BLaER1 treated with 17β-estradiol and CSF1 and Interleukin-3, amounts not matched to agents 10 nM and 100 nM (cell line): ENCODE data around the gene HLA-DMB.

Experiments
- H3K27ac ChIP-seq, 11 experiments: shearing (Covaris generic); formaldehyde crosslinking; 2 replicates each; pipeline ENCODE4 v1.8.1; 2022
- H3K27me3 ChIP-seq, 11 experiments: shearing (Covaris generic); formaldehyde crosslinking; 2 replicates each; pipeline ENCODE4 v1.8.1; 2022
- H3K36me3 ChIP-seq, 11 experiments: shearing (Covaris generic); formaldehyde crosslinking; 2 replicates each; pipeline ENCODE4 v1.8.1; 2022
- H3K4me1 ChIP-seq, 10 experiments: shearing (Covaris generic); formaldehyde crosslinking; 2 replicates each; pipeline ENCODE4 v1.8.1; 2022
- H3K4me2 ChIP-seq, 11 experiments: shearing (Covaris generic); formaldehyde crosslinking; 2 replicates each; pipeline ENCODE4 v1.8.1; 2022
- H3K4me3 ChIP-seq, 10 experiments: shearing (Covaris generic); formaldehyde crosslinking; 2 replicates each; pipeline ENCODE4 v1.8.1; 2022
- H3K9ac ChIP-seq, 11 experiments: shearing (Covaris generic); formaldehyde crosslinking; 2 replicates each; pipeline ENCODE4 v1.8.1; 2022
- H3K9me3 ChIP-seq, 11 experiments: shearing (Covaris generic); formaldehyde crosslinking; replicated peaks in 1 of 11; 2 replicates each; pipeline ENCODE4 v1.8.1; 2022
- H4K20me1 ChIP-seq, 11 experiments: shearing (Covaris generic); formaldehyde crosslinking; 2 replicates each; pipeline ENCODE4 v1.8.1; 2022
- Cebpa-rat ChIP-seq, 11 experiments: shearing (Covaris generic); IDR thresholded peaks; 2 replicates each; pipeline ENCODE4 v1.8.1; 2022

HLA-DMB gene

GRCh38 chr6:32894085-32895005, 46.5 kb downstream of the HLA-DMB start:
- H4K20me1 ChIP-seq, result peaks cover 0 to 20% (median 0%) of the 10 kb centered on the region in 11 experiments; a peak in 4 of 22 replicates
- H3K27ac ChIP-seq, result peak overlapping the region; percentile 73 to 88 (median 82)
- TF ChIP-seq Cebpa-rat (IDR thresholded peaks at IDR 0.05), result no peak
- H3K4me3 ChIP-seq, result peak overlapping the region; percentile 71 to 96 (median 84)
- peak overlapping the region; percentile 78 to 88 (median 86) for H3K9ac ChIP-seq
- peaks cover 0 to 3% (median 0%) of the 10 kb centered on the region in 11 experiments; a peak in 1 of 22 replicates for H3K36me3 ChIP-seq
- peaks cover 36 to 47% (median 43%) of the 10 kb centered on the region in 10 experiments for H3K4me1 ChIP-seq
- H3K27me3 ChIP-seq, result no peaks in the 10 kb centered on the region
- peak overlapping the region; percentile 76 to 99 (median 95) for H3K4me2 ChIP-seq
- H3K9me3 ChIP-seq, result no peaks in the 10 kb centered on the region

GRCh38 chr6:32890831-32891230, 50.0 kb downstream of the HLA-DMB start:
- H3K4me1 ChIP-seq, result peaks cover 14 to 24% (median 20%) of the 10 kb centered on the region in 10 experiments
- TF ChIP-seq Cebpa-rat (IDR thresholded peaks at IDR 0.05), result no peak
- H4K20me1 ChIP-seq, result peaks cover 0 to 8% (median 0%) of the 10 kb centered on the region in 11 experiments; a peak in 2 of 22 replicates
- no peaks in the 10 kb centered on the region for H3K27me3 ChIP-seq
- no peaks in the 10 kb centered on the region for H3K9me3 ChIP-seq
- H3K27ac ChIP-seq, result no peak overlapping the region
- no peak overlapping the region for H3K9ac ChIP-seq
- no peaks in the 10 kb centered on the region for H3K36me3 ChIP-seq
- H3K4me2 ChIP-seq, result peak overlapping the region in 3 of 11 experiments; percentile 1 to 37 (median 6); a peak in 4 of 22 replicates
- H3K4me3 ChIP-seq, result no peak overlapping the region

GRCh38 chr6:32889533-32889932, 51.3 kb downstream of the HLA-DMB start:
- H3K9me3 ChIP-seq, result no peaks in the 10 kb centered on the region
- no peaks in the 10 kb centered on the region for H3K36me3 ChIP-seq
- peaks cover 7 to 16% (median 13%) of the 10 kb centered on the region in 10 experiments; a peak in 19 of 20 replicates for H3K4me1 ChIP-seq
- H3K9ac ChIP-seq, result no peak overlapping the region
- no peak overlapping the region for H3K4me2 ChIP-seq
- TF ChIP-seq Cebpa-rat (IDR thresholded peaks at IDR 0.05), result no peak
- no peak overlapping the region for H3K4me3 ChIP-seq
- H3K27me3 ChIP-seq, result no peaks in the 10 kb centered on the region
- H3K27ac ChIP-seq, result no peak overlapping the region
- no peaks in the 10 kb centered on the region for H4K20me1 ChIP-seq

GRCh38 chr6:32888576-32888975, 52.3 kb downstream of the HLA-DMB start:
- Histone ChIP-seq H3K27me3 (no peaks in the 10 kb centered on the region), H3K9ac (no peak overlapping the region), H3K4me2 (no peak overlapping the region), H4K20me1 (no peaks in the 10 kb centered on the region), H3K27ac (no peak overlapping the region), H3K4me3 (no peak overlapping the region), H3K36me3 (no peaks in the 10 kb centered on the region), H3K9me3 (no peaks in the 10 kb centered on the region), H3K4me1 (peaks cover 12 to 23% (median 19%) of the 10 kb centered on the region in 10 experiments)
- no peak for TF ChIP-seq Cebpa-rat (IDR thresholded peaks at IDR 0.05)

GRCh38 chr6:32887616-32888015, 53.2 kb downstream of the HLA-DMB start:
- peaks cover 16 to 29% (median 23%) of the 10 kb centered on the region in 10 experiments for H3K4me1 ChIP-seq
- H3K27ac ChIP-seq, result no peak overlapping the region
- H4K20me1 ChIP-seq, result no peaks in the 10 kb centered on the region
- no peak overlapping the region for H3K4me2 ChIP-seq
- TF ChIP-seq Cebpa-rat (IDR thresholded peaks at IDR 0.05), result no peak
- H3K9me3 ChIP-seq, result no peaks in the 10 kb centered on the region
- no peaks in the 10 kb centered on the region for H3K27me3 ChIP-seq
- H3K4me3 ChIP-seq, result no peak overlapping the region
- H3K9ac ChIP-seq, result no peak overlapping the region
- no peaks in the 10 kb centered on the region for H3K36me3 ChIP-seq

- Histone ChIP-seq H3K27me3 (no peaks in the 10 kb centered on the region), H3K4me1 (peaks cover 16 to 35% (median 23%) of the 10 kb centered on the region in 10 experiments), H3K4me2 (no peak overlapping the region), H3K9ac (no peak overlapping the region), H3K4me3 (no peak overlapping the region), H3K9me3 (no peaks in the 10 kb centered on the region), H4K20me1 (no peaks in the 10 kb centered on the region), H3K36me3 (no peaks in the 10 kb centered on the region), H3K27ac (no peak overlapping the region)
- TF ChIP-seq Cebpa-rat (IDR thresholded peaks at IDR 0.05), result no peak
Observed at GRCh38 chr6:32886681-32887383, 54.0 kb downstream of the HLA-DMB start.

- no peaks in the 10 kb centered on the region for H3K36me3 ChIP-seq
- H3K27ac ChIP-seq, result no peak overlapping the region
- no peaks in the 10 kb centered on the region for H3K9me3 ChIP-seq
Observed at GRCh38 chr6:32885698-32886286, 55.0 kb downstream of the HLA-DMB start.

More at GRCh38 chr6:32885698-32886286, 55.0 kb downstream of the HLA-DMB start:
- H3K4me3 ChIP-seq, result no peak overlapping the region
- H4K20me1 ChIP-seq, result no peaks in the 10 kb centered on the region
- H3K4me1 ChIP-seq, result peaks cover 14 to 30% (median 21%) of the 10 kb centered on the region in 10 experiments
- H3K4me2 ChIP-seq, result no peak overlapping the region
- H3K27me3 ChIP-seq, result no peaks in the 10 kb centered on the region
- no peak overlapping the region for H3K9ac ChIP-seq
- TF ChIP-seq Cebpa-rat (IDR thresholded peaks at IDR 0.05), result no peak
